Uterus (tissue), 4 donors: Measurements from ENCODE around the gene C10orf71. TPM values are rescaled to one million over a fixed set of nuclear protein-coding genes. Genes with fewer than 3 reads are reported as not detected.

Experiments
- DNase-seq, 2 donors: peaks; one replicate each; pipeline ENCODE4 v3.0.0-alpha.2; 2019 to 2020
- H3K27ac ChIP-seq, 2 donors: fragments of 200-600 bp; sonication (generic); 1 replicate in 1 of 2; 2 replicates in 1 of 2; pipeline ENCODE4 v1.5.1; 2016 to 2018
- H3K27me3 ChIP-seq, 2 donors: fragments of 200-600 bp; sonication (generic); one replicate each; pipeline ENCODE4 v1.5.1; 2018 to 2019; ENCODE audit warnings: control low read depth in 1 of 2
- H3K36me3 ChIP-seq, 2 donors: fragments of 200-600 bp; sonication (generic); one replicate each; pipeline ENCODE4 v1.5.1; 2019; ENCODE audit warnings: control low read depth in 1 of 2
- H3K4me1 ChIP-seq, 2 donors: fragments of 200-600 bp; sonication (generic); one replicate each; pipeline ENCODE4 v1.5.1; 2018 to 2019; ENCODE audit warnings: control low read depth in 1 of 2
- H3K4me3 ChIP-seq, 2 donors: fragments of 200-600 bp; sonication (generic); 1 replicate in 1 of 2; 2 replicates in 1 of 2; pipeline ENCODE4 v1.5.1; 2018 to 2019; ENCODE audit warnings: mild to moderate bottlenecking in 1 of 2
- H3K9me3 ChIP-seq, 2 donors: fragments of 200-600 bp; sonication (generic); one replicate each; pipeline ENCODE4 v1.5.1; 2019; ENCODE audit warnings: control low read depth in 1 of 2
- CTCF ChIP-seq, 4 experiments: fragments of 200-600 bp in 2 of 4; fragments of 450-650 bp in 2 of 4; sonication (generic) in 2 of 4; IDR thresholded peaks; one replicate each; pipeline ENCODE4 v1.5.1; 2016 to 2019; ENCODE audit warnings: antibody characterized with exemption in 4 of 4, mild to moderate bottlenecking in 2 of 4, moderate library complexity in 1 of 4
- POLR2A ChIP-seq, 2 donors: fragments of 450-650 bp; IDR thresholded peaks; one replicate each; pipeline ENCODE4 v1.6.1; 2016; ENCODE audit warnings: antibody characterized with exemption in 2 of 2, mild to moderate bottlenecking in 1 of 2, moderate library complexity in 1 of 2
- intact Hi-C: fragments of 100-400 bp; cut with DNase I; formaldehyde crosslinking; loops from one replicate; pipeline ENCODE4 v1.15.1; 2023; ENCODE audit warnings: low total_unique reads
- total RNA-seq, 4 donors: library from RNA; depleted of rRNA in 3 of 4; stranded (reverse); fragments of >200 nt in 3 of 4; gene quantifications; one replicate each; pipeline versions ENCODE4 v1.1.0 to v1.2.4, GENCODE V29; 2014 to 2023
- donor health status: DM: yes; HTN: yes; CAD: no.

Gene C10orf71
- total RNA-seq, 4 donors from 2014 or later, result not detected

DNA sequence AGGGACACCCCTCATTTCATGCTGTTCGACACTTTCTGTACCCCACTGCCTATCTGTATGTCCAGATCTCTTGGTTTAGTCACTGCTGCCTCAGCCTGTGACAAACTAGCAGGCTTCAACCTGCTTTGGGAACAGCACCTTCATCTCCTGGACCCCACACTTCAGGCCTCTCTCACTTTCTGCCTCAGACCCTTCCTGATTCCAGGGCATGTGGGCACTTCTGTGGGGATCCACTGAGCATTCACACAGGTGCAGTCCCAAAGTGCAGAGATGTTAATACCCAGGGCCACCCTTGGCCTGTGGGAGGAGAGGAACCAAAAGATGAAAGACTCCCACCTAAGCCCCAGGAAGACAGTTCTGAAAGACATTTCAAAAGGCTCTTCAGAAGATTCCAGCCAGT, 29.4 kb upstream of the C10orf71 start:
- Histone ChIP-seq H3K4me1 (no peaks in the 10 kb centered on the region), H3K9me3 (peaks cover 0 to 6% of the 10 kb centered on the region in 2 donors), H3K36me3 (no peaks in the 10 kb centered on the region), H3K27ac (no peak overlapping the region), H3K4me3 (no peak overlapping the region), H3K27me3 (no peaks in the 10 kb centered on the region)
- no peak for DNase-seq
- intact Hi-C loops, result no loop called here
- TF ChIP-seq CTCF (IDR thresholded peaks at IDR 0.05) (no peak), POLR2A (IDR thresholded peaks at IDR 0.05) (no peak)

- no peak overlapping the region for H3K4me3 ChIP-seq
- intact Hi-C loops, result no loop called here
- H3K36me3 ChIP-seq, result no peaks in the 10 kb centered on the region
- no peaks in the 10 kb centered on the region for H3K27me3 ChIP-seq
- TF ChIP-seq CTCF (IDR thresholded peaks at IDR 0.05), result no peak
- TF ChIP-seq POLR2A (IDR thresholded peaks at IDR 0.05), result no peak
- DNase-seq, result no peak
- H3K4me1 ChIP-seq, result no peaks in the 10 kb centered on the region
- no peak overlapping the region for H3K27ac ChIP-seq
- H3K9me3 ChIP-seq, result peaks cover 0 to 6% of the 10 kb centered on the region in 2 donors
Observed at GRCh38 chr10:49270565-49270964, 28.4 kb upstream of the C10orf71 start.

- H3K27ac ChIP-seq, result no peak overlapping the region
- H3K4me3 ChIP-seq, result no peak overlapping the region
- no peak for DNase-seq
- intact Hi-C loops, result no loop called here
- H3K4me1 ChIP-seq, result no peaks in the 10 kb centered on the region
- H3K36me3 ChIP-seq, result no peaks in the 10 kb centered on the region
- TF ChIP-seq POLR2A (IDR thresholded peaks at IDR 0.05) (no peak), CTCF (IDR thresholded peaks at IDR 0.05) (no peak)
- no peaks in the 10 kb centered on the region for H3K27me3 ChIP-seq
- peaks cover 0 to under 1% of the 10 kb centered on the region in 2 donors for H3K9me3 ChIP-seq
Observed at GRCh38 chr10:49271346-49271745, 27.6 kb upstream of the C10orf71 start.

GRCh38 chr10:49272251-49273081, 26.5 kb upstream of the C10orf71 start:
- H3K27ac ChIP-seq, result no peak overlapping the region
- TF ChIP-seq POLR2A (IDR thresholded peaks at IDR 0.05), result no peak
- no peaks in the 10 kb centered on the region for H3K36me3 ChIP-seq
- H3K4me1 ChIP-seq, result no peaks in the 10 kb centered on the region
- DNase-seq, result peak; percentile 21 to 36
- H3K27me3 ChIP-seq, result no peaks in the 10 kb centered on the region
- H3K4me3 ChIP-seq, result no peak overlapping the region
- intact Hi-C loops, result no loop called here
- H3K9me3 ChIP-seq, result no peaks in the 10 kb centered on the region

DNA sequence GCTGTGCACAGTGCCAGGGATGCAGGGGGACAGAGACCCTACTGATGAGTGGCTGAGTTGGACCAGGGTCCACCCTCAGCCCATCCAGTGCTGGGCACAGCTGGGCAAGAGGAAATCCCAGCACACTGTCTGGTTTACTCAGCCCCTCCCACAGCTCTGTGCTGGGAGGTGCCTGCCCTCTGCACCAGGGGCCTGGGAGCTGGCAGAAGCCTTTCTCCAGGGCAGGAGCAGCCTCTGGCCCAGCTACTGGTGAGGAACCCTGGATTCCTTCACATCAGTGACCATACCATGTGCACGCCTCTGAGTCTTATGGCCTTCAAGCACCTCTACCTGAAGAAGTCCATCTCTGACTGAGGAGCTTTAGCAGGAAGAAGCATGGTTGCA, 25.9 kb upstream of the C10orf71 start:
- intact Hi-C loops, result no loop called here
- no peak overlapping the region for H3K4me3 ChIP-seq
- no peaks in the 10 kb centered on the region for H3K36me3 ChIP-seq
- no peak for DNase-seq
- H3K9me3 ChIP-seq, result no peaks in the 10 kb centered on the region
- no peak overlapping the region for H3K27ac ChIP-seq
- no peaks in the 10 kb centered on the region for H3K27me3 ChIP-seq
- no peaks in the 10 kb centered on the region for H3K4me1 ChIP-seq
- TF ChIP-seq POLR2A (IDR thresholded peaks at IDR 0.05), result no peak
- TF ChIP-seq CTCF (IDR thresholded peaks at IDR 0.05), result no peak
